Neural cell (in vitro differentiated cells): ENCODE results near the gene KCNQ5.

ENCODE experiments used
- EP300 ChIP-seq: fragments of 450-650 bp; conservative IDR thresholded peaks from 2 replicates; pipeline ENCODE4 v1.6.1; 2014; ENCODE audit warnings: antibody characterized with exemption, mild to moderate bottlenecking, moderate library complexity; ENCODE audit not compliant: poor library complexity, severe bottlenecking
- EZH2 ChIP-seq: fragments of 200-600, 300-800 bp; shearing (Covaris generic), sonication (generic); IDR thresholded peaks from 2 replicates; pipeline ENCODE4 v1.6.1; 2014; ENCODE audit warnings: antibody characterized with exemption, low read length, borderline replicate concordance, mild to moderate bottlenecking; ENCODE audit not compliant: insufficient read depth, poor library complexity, severe bottlenecking
- POLR2AphosphoS5 ChIP-seq: IDR thresholded peaks from 2 replicates; pipeline ENCODE4 v1.6.1; 2012
- REST ChIP-seq: IDR thresholded peaks from 2 replicates; pipeline ENCODE4 v1.6.1; 2012; ENCODE audit warnings: borderline replicate concordance
- SMC3 ChIP-seq: fragments of 450-650 bp; conservative IDR thresholded peaks from 2 replicates; pipeline ENCODE4 v1.6.1; 2014; ENCODE audit warnings: antibody characterized with exemption, mild to moderate bottlenecking, moderate library complexity; ENCODE audit not compliant: poor library complexity
- TAF1 ChIP-seq: IDR thresholded peaks from 2 replicates; pipeline ENCODE4 v1.6.1; 2012; ENCODE audit warnings: low read depth
- TF ChIP-seq, protein P1 (sequence below): fragments of 450-650 bp; IDR thresholded peaks from 2 replicates; pipeline ENCODE4 v1.5.1; 2014; ENCODE audit warnings: antibody characterized with exemption, mild to moderate bottlenecking, moderate library complexity; ENCODE audit not compliant: poor library complexity, severe bottlenecking

DNA sequence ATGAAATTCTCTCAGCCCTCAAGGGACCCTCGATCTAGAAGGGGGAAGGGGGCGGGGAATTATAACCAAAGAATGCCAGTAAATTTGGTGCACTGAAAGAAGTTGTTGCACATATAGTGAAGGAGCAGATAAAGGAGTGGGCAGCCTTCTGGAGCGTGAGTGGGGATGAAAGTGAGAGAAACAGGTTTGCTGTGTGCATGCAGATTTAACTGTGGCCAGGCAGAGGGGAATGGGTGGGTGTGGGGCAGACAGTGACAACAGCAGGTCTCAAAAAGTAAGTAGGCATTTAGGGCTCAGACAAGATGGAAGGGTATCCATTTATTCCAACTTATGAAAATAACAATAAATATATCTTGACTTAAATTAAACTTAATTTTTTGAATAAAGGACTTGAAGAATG, 149.1 kb downstream of the KCNQ5 start:
- TF ChIP-seq, protein P1, sequence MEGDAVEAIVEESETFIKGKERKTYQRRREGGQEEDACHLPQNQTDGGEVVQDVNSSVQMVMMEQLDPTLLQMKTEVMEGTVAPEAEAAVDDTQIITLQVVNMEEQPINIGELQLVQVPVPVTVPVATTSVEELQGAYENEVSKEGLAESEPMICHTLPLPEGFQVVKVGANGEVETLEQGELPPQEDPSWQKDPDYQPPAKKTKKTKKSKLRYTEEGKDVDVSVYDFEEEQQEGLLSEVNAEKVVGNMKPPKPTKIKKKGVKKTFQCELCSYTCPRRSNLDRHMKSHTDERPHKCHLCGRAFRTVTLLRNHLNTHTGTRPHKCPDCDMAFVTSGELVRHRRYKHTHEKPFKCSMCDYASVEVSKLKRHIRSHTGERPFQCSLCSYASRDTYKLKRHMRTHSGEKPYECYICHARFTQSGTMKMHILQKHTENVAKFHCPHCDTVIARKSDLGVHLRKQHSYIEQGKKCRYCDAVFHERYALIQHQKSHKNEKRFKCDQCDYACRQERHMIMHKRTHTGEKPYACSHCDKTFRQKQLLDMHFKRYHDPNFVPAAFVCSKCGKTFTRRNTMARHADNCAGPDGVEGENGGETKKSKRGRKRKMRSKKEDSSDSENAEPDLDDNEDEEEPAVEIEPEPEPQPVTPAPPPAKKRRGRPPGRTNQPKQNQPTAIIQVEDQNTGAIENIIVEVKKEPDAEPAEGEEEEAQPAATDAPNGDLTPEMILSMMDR, result no peak
- TF ChIP-seq EZH2 (no peak), EP300 (no peak), POLR2AphosphoS5 (no peak), TAF1 (no peak), REST (no peak), SMC3 (no peak)
